Astrocyte (in vitro differentiated cells and primary cell): ENCODE data around the gene GAB1. TPM values are rescaled to one million over a fixed set of nuclear protein-coding genes. Genes with fewer than 3 reads are reported as not detected.

Experiments used
- DNase-seq: peaks from one replicate; pipeline ENCODE4 v3.0.0-alpha.2; 2010; ENCODE audit warnings: low read depth
- FAIRE-seq: peaks from 2 replicates; lab custom pipeline; 2011; peaks lifted over from hg19 to GRCh38; lab: Jason Lieb, UNC
- H2AFZ ChIP-seq: 2 replicates; pipeline ENCODE4 v1.6.0; 2012; ENCODE audit warnings: low read depth, low read length, inconsistent platforms
- H3K27ac ChIP-seq: 2 replicates; pipeline ENCODE4 v1.5.1; 2011; ENCODE audit warnings: low read depth, low read length, inconsistent platforms
- H3K27me3 ChIP-seq: 2 replicates; pipeline ENCODE4 v1.6.0; 2011; ENCODE audit warnings: low read length, inconsistent platforms; ENCODE audit not compliant: insufficient read depth
- H3K36me3 ChIP-seq: 2 replicates; pipeline ENCODE4 v1.5.1; 2011; ENCODE audit warnings: low read length, inconsistent platforms; ENCODE audit not compliant: insufficient read depth
- H3K4me1 ChIP-seq: 2 replicates; pipeline ENCODE4 v1.5.1; 2011; ENCODE audit warnings: low read length, inconsistent platforms; ENCODE audit not compliant: insufficient read depth
- H3K4me2 ChIP-seq: 2 replicates; pipeline ENCODE4 v1.6.0; 2012; ENCODE audit warnings: low read length, inconsistent platforms
- H3K4me3 ChIP-seq: 2 replicates; pipeline ENCODE4 v1.5.1; 2011; ENCODE audit warnings: low read depth, mild to moderate bottlenecking, low read length, inconsistent platforms; ENCODE audit not compliant: insufficient read depth
- H3K79me2 ChIP-seq: 2 replicates; pipeline ENCODE4 v1.6.0; 2012; ENCODE audit warnings: mild to moderate bottlenecking, low read length, inconsistent platforms; ENCODE audit not compliant: insufficient read depth
- H3K9ac ChIP-seq: 2 replicates; pipeline ENCODE4 v1.6.0; 2012; ENCODE audit warnings: mild to moderate bottlenecking, low read length, inconsistent platforms
- H3K9me3 ChIP-seq: 2 replicates; pipeline ENCODE4 v1.5.1; 2012; ENCODE audit warnings: low read depth, mild to moderate bottlenecking, low read length, inconsistent platforms; ENCODE audit not compliant: insufficient read depth
- H4K20me1 ChIP-seq: 2 replicates; pipeline ENCODE4 v1.6.0; 2012; ENCODE audit warnings: low read length, inconsistent platforms; ENCODE audit not compliant: insufficient read depth
- H3K27ac Mint-ChIP-seq: one replicate; pipeline ENCODE4 v1.8.0; 2021; ENCODE audit warnings: mild to moderate bottlenecking, mixed read lengths; ENCODE audit not compliant: unreplicated experiment
- H3K27me3 Mint-ChIP-seq: one replicate; pipeline ENCODE4 v1.8.0; 2021; ENCODE audit warnings: low read depth, mixed read lengths; ENCODE audit not compliant: unreplicated experiment
- H3K36me3 Mint-ChIP-seq: one replicate; pipeline ENCODE4 v1.8.0; 2021; ENCODE audit warnings: low read depth, mixed read lengths; ENCODE audit not compliant: unreplicated experiment
- H3K4me1 Mint-ChIP-seq: one replicate; pipeline ENCODE4 v1.8.0; 2021; ENCODE audit warnings: low read depth, mixed read lengths; ENCODE audit not compliant: unreplicated experiment
- H3K4me3 Mint-ChIP-seq: one replicate; pipeline ENCODE4 v1.8.0; 2021; ENCODE audit warnings: mild to moderate bottlenecking, moderate library complexity, mixed read lengths; ENCODE audit not compliant: unreplicated experiment
- H3K9me3 Mint-ChIP-seq: one replicate; pipeline ENCODE4 v1.8.0; 2021; ENCODE audit warnings: mild to moderate bottlenecking, mixed read lengths; ENCODE audit not compliant: unreplicated experiment
- CTCF ChIP-seq: IDR thresholded peaks from 2 replicates; pipeline ENCODE4 v1.5.1; 2011; ENCODE audit warnings: low read depth, mild to moderate bottlenecking, inconsistent platforms, low read length, moderate library complexity; ENCODE audit not compliant: insufficient read depth
- EZH2 ChIP-seq: IDR thresholded peaks from 2 replicates; pipeline ENCODE4 v1.6.1; 2012; ENCODE audit warnings: mild to moderate bottlenecking, low read length, inconsistent platforms; ENCODE audit not compliant: insufficient read depth
- total RNA-seq: library from RNA; stranded (reverse); gene quantifications from 2 replicates; pipeline ENCODE4 v1.2.1, GENCODE V29; 2021

Gene GAB1
- total RNA-seq, 1 donor from 2014 or later, result 12.4 TPM

- Mint-ChIP-seq H3K36me3 (no peaks in the 10 kb centered on the region), H3K4me1 (peaks cover 2% of the 10 kb centered on the region), H3K27me3 (no peaks in the 10 kb centered on the region), H3K27ac (no peak overlapping the region), H3K9me3 (no peaks in the 10 kb centered on the region), H3K4me3 (no peak overlapping the region)
- Histone ChIP-seq H3K4me2 (no peak overlapping the region), H2AFZ (no peak overlapping the region), H3K36me3 (no peaks in the 10 kb centered on the region), H3K4me1 (peaks cover 12% of the 10 kb centered on the region), H3K27ac (no peak overlapping the region), H3K9ac (no peak overlapping the region), H4K20me1 (no peaks in the 10 kb centered on the region), H3K79me2 (no peaks in the 10 kb centered on the region), H3K4me3 (no peak overlapping the region), H3K9me3 (no peaks in the 10 kb centered on the region), H3K27me3 (no peaks in the 10 kb centered on the region)
- FAIRE-seq (no peak), DNase-seq (no peak)
- TF ChIP-seq CTCF (no peak), EZH2 (no peak)
Measured at GRCh38 chr4:143396695-143397094, 60.0 kb downstream of the GAB1 start.

- Mint-ChIP-seq H3K9me3 (no peaks in the 10 kb centered on the region), H3K4me3 (no peak overlapping the region), H3K27me3 (no peaks in the 10 kb centered on the region), H3K27ac (no peak overlapping the region), H3K36me3 (no peaks in the 10 kb centered on the region), H3K4me1 (peaks cover 2% of the 10 kb centered on the region)
- H3K79me2 ChIP-seq, result no peaks in the 10 kb centered on the region
- peak overlapping the region; percentile 43 for H3K27ac ChIP-seq
- H2AFZ ChIP-seq, result no peak overlapping the region
- no peak for DNase-seq
- no peak overlapping the region for H3K9ac ChIP-seq
- FAIRE-seq, result no peak
- H3K4me1 ChIP-seq, result peaks cover 11% of the 10 kb centered on the region
- no peaks in the 10 kb centered on the region for H3K9me3 ChIP-seq
- H4K20me1 ChIP-seq, result no peaks in the 10 kb centered on the region
- no peak overlapping the region for H3K4me3 ChIP-seq
- no peaks in the 10 kb centered on the region for H3K27me3 ChIP-seq
- H3K36me3 ChIP-seq, result no peaks in the 10 kb centered on the region
- peak overlapping the region; percentile 31 for H3K4me2 ChIP-seq
- TF ChIP-seq CTCF (no peak), EZH2 (no peak)
Measured at GRCh38 chr4:143397335-143397734, 60.7 kb downstream of the GAB1 start.

GRCh38 chr4:143397887-143398286, 61.2 kb downstream of the GAB1 start:
- no peak for FAIRE-seq
- Mint-ChIP-seq H3K27me3 (no peaks in the 10 kb centered on the region), H3K9me3 (no peaks in the 10 kb centered on the region), H3K4me1 (peaks cover 2% of the 10 kb centered on the region), H3K27ac (no peak overlapping the region), H3K4me3 (no peak overlapping the region), H3K36me3 (no peaks in the 10 kb centered on the region)
- H3K9me3 ChIP-seq, result no peaks in the 10 kb centered on the region
- no peak overlapping the region for H2AFZ ChIP-seq
- H3K27me3 ChIP-seq, result no peaks in the 10 kb centered on the region
- no peaks in the 10 kb centered on the region for H3K79me2 ChIP-seq
- TF ChIP-seq EZH2 (no peak), CTCF (no peak)
- peak overlapping the region; percentile 31 for H3K4me2 ChIP-seq
- H3K36me3 ChIP-seq, result no peaks in the 10 kb centered on the region
- peak overlapping the region; percentile 43 for H3K27ac ChIP-seq
- H4K20me1 ChIP-seq, result no peaks in the 10 kb centered on the region
- H3K4me1 ChIP-seq, result peaks cover 11% of the 10 kb centered on the region
- H3K9ac ChIP-seq, result peak overlapping the region; percentile 10
- H3K4me3 ChIP-seq, result no peak overlapping the region
- DNase-seq, result no peak
